IMR-90 (cell line): Measurements from ENCODE around the gene FMNL3. TPM values are rescaled to one million over a fixed set of nuclear protein-coding genes. Genes with fewer than 3 reads are reported as not detected.

Experiments
- ATAC-seq: fragments of 200-7000 bp; cut with Tn5 transposase; 2 replicates; pipeline ENCODE4 v1.9.1; 2020; ENCODE audit warnings: low read depth, mild to moderate bottlenecking, moderate library complexity
- BruUV-seq: library from RNA; stranded (reverse); fragments of 400-500 nt; replicated peaks from 2 replicates; lab custom pipeline; 2021; lab: Mats Ljungman, UMichigan
- CTCF ChIA-PET: fragments of 300-600 bp; formaldehyde crosslinking; extraction: SDS; loops from one replicate; lab custom pipeline; 2021; ENCODE audit warnings: antibody characterized with exemption; lab: Yijun Ruan, JAX
- POLR2A ChIA-PET: fragments of 300-600 bp; sonication (Branson Sonifier 250); formaldehyde crosslinking; loops from one replicate; lab custom pipeline; 2022; ENCODE audit warnings: antibody characterized with exemption; ENCODE audit not compliant: unreplicated experiment; lab: Charles Lee
- DNase-seq: peaks from one replicate; pipeline ENCODE4 v3.0.0; 2013
- H2AFZ ChIP-seq: replicated peaks from 2 replicates; pipeline ENCODE3; 2013; ENCODE audit warnings: low read length, mild to moderate bottlenecking; ENCODE audit not compliant: poor library complexity
- H2AK5ac ChIP-seq: 2 replicates; pipeline ENCODE4 v1.6.1; 2013; ENCODE audit warnings: low read depth, low read length, inconsistent platforms
- H2AK9ac ChIP-seq: replicated peaks from 2 replicates; pipeline ENCODE3; 2013; ENCODE audit warnings: mild to moderate bottlenecking, low read depth, low read length, moderate library complexity; ENCODE audit not compliant: poor library complexity
- H2BK120ac ChIP-seq: 2 replicates; pipeline ENCODE4 v1.6.1; 2013; ENCODE audit warnings: low read depth, low read length, inconsistent platforms
- H2BK15ac ChIP-seq: 3 replicates; pipeline ENCODE4 v1.6.1; 2013; ENCODE audit warnings: low read depth, low read length, inconsistent platforms
- H2BK20ac ChIP-seq: 2 replicates; pipeline ENCODE4 v1.6.1; 2013; ENCODE audit warnings: low read depth, mild to moderate bottlenecking, inconsistent platforms, low read length, moderate library complexity
- H2BK5ac ChIP-seq: 2 replicates; pipeline ENCODE4 v1.6.1; 2013; ENCODE audit warnings: mild to moderate bottlenecking, low read depth, low read length, inconsistent platforms; ENCODE audit not compliant: poor library complexity, severe bottlenecking
- H3K14ac ChIP-seq: replicated peaks from 2 replicates; pipeline ENCODE4 v1.6.1; 2013; ENCODE audit warnings: low read depth, low read length, inconsistent platforms
- H3K18ac ChIP-seq: 2 replicates; pipeline ENCODE4 v1.6.1; 2013; ENCODE audit warnings: low read depth, low read length, control low read depth
- H3K23ac ChIP-seq: 2 replicates; pipeline ENCODE4 v1.6.1; 2013; ENCODE audit warnings: low read depth, low read length, inconsistent platforms
- H3K27ac ChIP-seq: 2 replicates; pipeline ENCODE4 v1.5.1; 2013; ENCODE audit warnings: mild to moderate bottlenecking, control low read depth, low read length; ENCODE audit not compliant: insufficient read depth
- H3K27me3 ChIP-seq: 2 replicates; pipeline ENCODE4 v1.6.1; 2013; ENCODE audit warnings: low read length; ENCODE audit not compliant: control insufficient read depth, insufficient read depth
- H3K36me3 ChIP-seq: 2 replicates; pipeline ENCODE4 v1.6.1; 2013; ENCODE audit warnings: low read length, mixed read lengths; ENCODE audit not compliant: control insufficient read depth, insufficient read depth
- H3K4ac ChIP-seq: 2 replicates; pipeline ENCODE4 v1.6.1; 2013; ENCODE audit warnings: low read depth, low read length, inconsistent platforms
- H3K4me1 ChIP-seq: 2 replicates; pipeline ENCODE4 v1.6.1; 2013; ENCODE audit warnings: low read length, mixed read lengths; ENCODE audit not compliant: control insufficient read depth, insufficient read depth
- H3K4me2 ChIP-seq: 2 replicates; pipeline ENCODE4 v1.6.1; 2013; ENCODE audit warnings: low read depth, mild to moderate bottlenecking, control low read depth, low read length, moderate library complexity
- H3K4me3 ChIP-seq: 2 replicates; pipeline ENCODE4 v1.5.1; 2013; ENCODE audit warnings: low read depth, mild to moderate bottlenecking, control low read depth, low read length, moderate library complexity; ENCODE audit not compliant: insufficient read depth
- H3K56ac ChIP-seq: 2 replicates; pipeline ENCODE4 v1.6.1; 2013; ENCODE audit warnings: low read length, inconsistent platforms; ENCODE audit not compliant: insufficient read depth; ENCODE audit errors: extremely low read depth
- H3K79me1 ChIP-seq, 2 experiments: 2 replicates each; pipeline ENCODE4 v1.6.1; 2013; ENCODE audit warnings: low read length in 2 of 2, inconsistent platforms in 1 of 2, low read depth in 1 of 2
- H3K9ac ChIP-seq: 2 replicates; pipeline ENCODE4 v1.6.1; 2013; ENCODE audit warnings: low read depth, low read length, control low read depth
- H3K9me1 ChIP-seq: 2 replicates; pipeline ENCODE4 v1.6.1; 2013; ENCODE audit warnings: low read length, inconsistent platforms; ENCODE audit not compliant: insufficient read depth
- H3K9me3 ChIP-seq: 2 replicates; pipeline ENCODE4 v1.6.1; 2013; ENCODE audit warnings: low read length; ENCODE audit not compliant: control insufficient read depth, insufficient read depth
- H4K20me1 ChIP-seq: 2 replicates; pipeline ENCODE4 v1.6.1; 2013; ENCODE audit warnings: low read length, inconsistent platforms; ENCODE audit not compliant: insufficient read depth
- H4K5ac ChIP-seq: 2 replicates; pipeline ENCODE4 v1.6.1; 2013; ENCODE audit warnings: mild to moderate bottlenecking, low read depth, low read length, control low read depth
- H4K8ac ChIP-seq, 2 experiments: 2 replicates each; pipeline ENCODE4 v1.6.1; 2013; ENCODE audit warnings: low read depth in 2 of 2, low read length in 2 of 2, control low read depth in 1 of 2, inconsistent platforms in 1 of 2
- H4K91ac ChIP-seq: 2 replicates; pipeline ENCODE4 v1.6.1; 2013; ENCODE audit warnings: low read depth, low read length, inconsistent platforms; ENCODE audit not compliant: insufficient read depth
- BHLHE40 ChIP-seq: fragments of 150-350 bp; IDR thresholded peaks from 2 replicates; pipeline ENCODE4 v1.6.1; 2016; ENCODE audit warnings: mild to moderate bottlenecking, low read depth, low read length
- CEBPB ChIP-seq: IDR thresholded peaks from 2 replicates; pipeline ENCODE4 v1.6.1; 2012; ENCODE audit warnings: low read depth, low read length, improper control_type of control experiment
- CHD1 ChIP-seq: IDR thresholded peaks from 2 replicates; pipeline ENCODE4 v1.6.1; 2012; ENCODE audit warnings: low read depth, low read length, improper control_type of control experiment
- FOS ChIP-seq: fragments of 150-350 bp; IDR thresholded peaks from 2 replicates; pipeline ENCODE4 v1.6.1; 2016; ENCODE audit warnings: low read depth, low read length
- MAFK ChIP-seq: IDR thresholded peaks from 2 replicates; pipeline ENCODE4 v1.6.1; 2012; ENCODE audit warnings: low read depth, low read length, improper control_type of control experiment
- MAZ ChIP-seq: IDR thresholded peaks from 2 replicates; pipeline ENCODE4 v1.6.1; 2012; ENCODE audit warnings: low read depth, mild to moderate bottlenecking, low read length, improper control_type of control experiment, moderate library complexity, borderline replicate concordance
- MXI1 ChIP-seq: IDR thresholded peaks from 2 replicates; pipeline ENCODE4 v1.6.1; 2012; ENCODE audit warnings: low read depth, mild to moderate bottlenecking, low read length, moderate library complexity, borderline replicate concordance
- NFE2L2 ChIP-seq: fragments of 150-350 bp; IDR thresholded peaks from 2 replicates; pipeline ENCODE4 v1.6.1; 2016; ENCODE audit warnings: low read depth, mild to moderate bottlenecking, low read length
- POLR2A ChIP-seq: IDR thresholded peaks from 2 replicates; pipeline ENCODE4 v1.6.1; 2012; ENCODE audit warnings: mild to moderate bottlenecking, low read depth, low read length
- RAD21 ChIP-seq: IDR thresholded peaks from 2 replicates; pipeline ENCODE4 v1.6.1; 2012; ENCODE audit warnings: low read length, improper control_type of control experiment
- RCOR1 ChIP-seq: IDR thresholded peaks from 2 replicates; pipeline ENCODE4 v1.6.1; 2012; ENCODE audit warnings: mild to moderate bottlenecking, low read length, improper control_type of control experiment; ENCODE audit not compliant: insufficient replicate concordance
- RFX5 ChIP-seq: IDR thresholded peaks from 2 replicates; pipeline ENCODE4 v1.8.0; 2012; ENCODE audit warnings: low read depth, mild to moderate bottlenecking, low read length, moderate library complexity
- SMC3 ChIP-seq: fragments of 150-350 bp; IDR thresholded peaks from 2 replicates; pipeline ENCODE4 v1.6.1; 2016; ENCODE audit warnings: low read depth, mild to moderate bottlenecking, antibody characterized with exemption, low read length, moderate library complexity
- WGBS, 2 experiments: methylation state at CpG; one replicate each; pipeline versions ENCODE4 v1.1.5 to v1.1.7; 2013; ENCODE audit warnings: missing lambda C conversion rate in 2 of 2; ENCODE audit not compliant: insufficient read length in 1 of 2; ENCODE audit errors: extremely low coverage in 2 of 2; 5-methylcytosine and 5-hydroxymethylcytosine counted together
- dilution Hi-C: fragments of 300-500 bp; cut with HindIII; formaldehyde crosslinking; loops from one replicate; pipeline ENCODE4 v1.14.3; 2018; ENCODE audit warnings: low sequenced_read_pairs; ENCODE audit not compliant: unreplicated experiment
- in situ Hi-C: fragments of 300-500 bp; cut with MboI; formaldehyde crosslinking; loops from 3 replicates; pipeline ENCODE4 v1.14.3; 2019; ENCODE audit warnings: low sequenced_read_pairs, inconsistent platforms, mixed read lengths
- intact Hi-C: fragments of 100-400 bp; cut with micrococcal nuclease; formaldehyde crosslinking; loops from 2 replicates; pipeline ENCODE4 v1.10.0; 2022
- polyA plus RNA-seq, 3 experiments: library from polyadenylated mRNA; depleted of rRNA; stranded (reverse); fragments of >200 nt; gene quantifications; 2 replicates each; pipeline ENCODE4 v1.2.3, GENCODE V29; 2012; ENCODE audit warnings: low replicate concordance in 1 of 3
- total RNA-seq: library from RNA; depleted of rRNA; stranded (reverse); fragments of >200 nt; gene quantifications from 2 replicates; pipeline ENCODE4 v1.2.3, GENCODE V29; 2012
- TF ChIP-seq, protein P1 (sequence below): fragments of 150-350 bp; IDR thresholded peaks from 2 replicates; pipeline ENCODE4 v1.6.1; 2017; ENCODE audit warnings: mild to moderate bottlenecking, antibody characterized with exemption, low read length, low read depth
- TF ChIP-seq, protein P2 (sequence below): fragments of 150-350 bp; IDR thresholded peaks from 2 replicates; pipeline ENCODE4 v1.6.1; 2016; ENCODE audit warnings: low read depth, mild to moderate bottlenecking, low read length, moderate library complexity, borderline replicate concordance
- TF ChIP-seq, protein P3 (sequence below): conservative IDR thresholded peaks from 2 replicates; pipeline ENCODE4 v1.5.1; 2012; ENCODE audit warnings: mild to moderate bottlenecking, low read depth, low read length, improper control_type of control experiment

FMNL3 gene
- total and polyA plus RNA-seq, 2 of the 4 experiments (the other 2 are of a cell fraction): 16.3 to 36.4 TPM

DNA sequence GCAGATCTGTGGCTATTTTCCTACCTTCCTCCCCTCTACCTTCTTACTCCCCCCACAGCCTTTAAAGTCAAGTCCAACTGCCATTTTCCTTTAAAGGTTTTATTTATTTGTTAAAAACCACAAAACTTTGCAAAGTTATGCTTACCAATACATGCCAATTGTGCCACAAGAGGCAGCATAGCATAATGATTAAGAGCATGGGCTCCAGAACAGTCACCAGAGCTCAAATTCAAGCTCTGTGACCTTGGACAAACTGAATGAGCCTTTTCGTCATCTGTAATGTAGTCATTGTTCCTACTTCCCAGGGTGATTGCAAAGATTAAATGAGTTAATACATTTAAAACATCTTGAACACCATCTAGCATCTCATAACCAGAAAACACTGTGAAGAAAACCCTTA is 13.0 kb upstream of the FMNL3 start:
- no CpG with 5 or more reads among the region's 1 CpG for WGBS, 2 experiments

More for the DNA sequence above, 13.0 kb upstream of the FMNL3 start:
- DNase-seq: no peak
- no peak overlapping the region for H3K23ac ChIP-seq
- no peak overlapping the region for H3K9ac ChIP-seq
- no peak overlapping the region for H4K5ac ChIP-seq
- no peak overlapping the region for H2AK9ac ChIP-seq
- intact Hi-C loops: no loop called here
- H3K27ac ChIP-seq: no peak overlapping the region
- ChIA-PET CTCF (interaction anchor here (1.0 to 1.4 kb wide), 2 partner anchors 21 to 29 kb away, joined by 3 to 4 read pairs; partner anchors contain the start of gene TMBIM6), POLR2A (no interaction called here)
- H4K91ac ChIP-seq: no peak overlapping the region
- in situ Hi-C loops: no loop called here
- H3K14ac ChIP-seq: no peak overlapping the region
- H3K9me1 ChIP-seq: no peaks in the 10 kb centered on the region
- no peaks in the 10 kb centered on the region for H3K9me3 ChIP-seq
- H2BK120ac ChIP-seq: no peak overlapping the region
- H3K79me1 ChIP-seq: no peaks in the 10 kb centered on the region
- no peak overlapping the region for H3K4me2 ChIP-seq
- no peaks in the 10 kb centered on the region for H4K20me1 ChIP-seq
- no TSS peak for BruUV-seq
- H3K4me3 ChIP-seq: no peak overlapping the region
- H2BK20ac ChIP-seq: no peak overlapping the region
- no peak overlapping the region for H2AFZ ChIP-seq
- H2BK15ac ChIP-seq: no peak overlapping the region
- TF ChIP-seq CEBPB: no peak
- TF ChIP-seq, protein P1, sequence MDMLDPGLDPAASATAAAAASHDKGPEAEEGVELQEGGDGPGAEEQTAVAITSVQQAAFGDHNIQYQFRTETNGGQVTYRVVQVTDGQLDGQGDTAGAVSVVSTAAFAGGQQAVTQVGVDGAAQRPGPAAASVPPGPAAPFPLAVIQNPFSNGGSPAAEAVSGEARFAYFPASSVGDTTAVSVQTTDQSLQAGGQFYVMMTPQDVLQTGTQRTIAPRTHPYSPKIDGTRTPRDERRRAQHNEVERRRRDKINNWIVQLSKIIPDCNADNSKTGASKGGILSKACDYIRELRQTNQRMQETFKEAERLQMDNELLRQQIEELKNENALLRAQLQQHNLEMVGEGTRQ: no peak
- no peak for TF ChIP-seq MAFK
- TF ChIP-seq, protein P2, sequence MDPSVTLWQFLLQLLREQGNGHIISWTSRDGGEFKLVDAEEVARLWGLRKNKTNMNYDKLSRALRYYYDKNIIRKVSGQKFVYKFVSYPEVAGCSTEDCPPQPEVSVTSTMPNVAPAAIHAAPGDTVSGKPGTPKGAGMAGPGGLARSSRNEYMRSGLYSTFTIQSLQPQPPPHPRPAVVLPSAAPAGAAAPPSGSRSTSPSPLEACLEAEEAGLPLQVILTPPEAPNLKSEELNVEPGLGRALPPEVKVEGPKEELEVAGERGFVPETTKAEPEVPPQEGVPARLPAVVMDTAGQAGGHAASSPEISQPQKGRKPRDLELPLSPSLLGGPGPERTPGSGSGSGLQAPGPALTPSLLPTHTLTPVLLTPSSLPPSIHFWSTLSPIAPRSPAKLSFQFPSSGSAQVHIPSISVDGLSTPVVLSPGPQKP: no peak
- no peak for TF ChIP-seq RFX5
- no peak for TF ChIP-seq BHLHE40
- TF ChIP-seq NFE2L2: no peak
- TF ChIP-seq RAD21: no peak
- no peak for TF ChIP-seq FOS
- no peak for TF ChIP-seq RCOR1
- TF ChIP-seq MAZ: no peak
- no peak for TF ChIP-seq CHD1
- no peak for TF ChIP-seq POLR2A
- TF ChIP-seq, protein P3, sequence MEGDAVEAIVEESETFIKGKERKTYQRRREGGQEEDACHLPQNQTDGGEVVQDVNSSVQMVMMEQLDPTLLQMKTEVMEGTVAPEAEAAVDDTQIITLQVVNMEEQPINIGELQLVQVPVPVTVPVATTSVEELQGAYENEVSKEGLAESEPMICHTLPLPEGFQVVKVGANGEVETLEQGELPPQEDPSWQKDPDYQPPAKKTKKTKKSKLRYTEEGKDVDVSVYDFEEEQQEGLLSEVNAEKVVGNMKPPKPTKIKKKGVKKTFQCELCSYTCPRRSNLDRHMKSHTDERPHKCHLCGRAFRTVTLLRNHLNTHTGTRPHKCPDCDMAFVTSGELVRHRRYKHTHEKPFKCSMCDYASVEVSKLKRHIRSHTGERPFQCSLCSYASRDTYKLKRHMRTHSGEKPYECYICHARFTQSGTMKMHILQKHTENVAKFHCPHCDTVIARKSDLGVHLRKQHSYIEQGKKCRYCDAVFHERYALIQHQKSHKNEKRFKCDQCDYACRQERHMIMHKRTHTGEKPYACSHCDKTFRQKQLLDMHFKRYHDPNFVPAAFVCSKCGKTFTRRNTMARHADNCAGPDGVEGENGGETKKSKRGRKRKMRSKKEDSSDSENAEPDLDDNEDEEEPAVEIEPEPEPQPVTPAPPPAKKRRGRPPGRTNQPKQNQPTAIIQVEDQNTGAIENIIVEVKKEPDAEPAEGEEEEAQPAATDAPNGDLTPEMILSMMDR: no peak
- TF ChIP-seq MXI1: no peak
- no peak for TF ChIP-seq SMC3
- H3K18ac ChIP-seq: no peak overlapping the region
- no peak overlapping the region for H4K8ac ChIP-seq
- H2AK5ac ChIP-seq: no peak overlapping the region
- H3K36me3 ChIP-seq: no peaks in the 10 kb centered on the region
- no peak for ATAC-seq
- no peak overlapping the region for H2BK5ac ChIP-seq
- no peak overlapping the region for H3K4ac ChIP-seq
- dilution Hi-C loops: no loop called here
- H3K56ac ChIP-seq: no peak overlapping the region
- H3K4me1 ChIP-seq: no peaks in the 10 kb centered on the region
- peaks cover 12% of the 10 kb centered on the region for H3K27me3 ChIP-seq
